Stimulated activated CD8-positive, alpha-beta memory T cell treated with anti-CD3 and anti-CD28 coated beads, Interleukin-12 subunit alpha, Interleukin-12 subunit beta, amount 100 ng/mL, for 24 hours (primary cell): ENCODE results near the gene PIAS1.
"Not testable (repeated sequence)": the region's sequence is repeated elsewhere in the genome, so short reads cannot be mapped to it uniquely, and the experiment has no call there.

Experiments used
- DNase-seq: peaks from one replicate; pipeline ENCODE4 v3.0.0-alpha.2; 2020; ENCODE audit errors: extremely low read depth

Gene PIAS1

GRCh38 chr15:68234520-68234919, 180.4 kb downstream of the PIAS1 start:
- DNase-seq: not testable (repeated sequence)

DNA sequence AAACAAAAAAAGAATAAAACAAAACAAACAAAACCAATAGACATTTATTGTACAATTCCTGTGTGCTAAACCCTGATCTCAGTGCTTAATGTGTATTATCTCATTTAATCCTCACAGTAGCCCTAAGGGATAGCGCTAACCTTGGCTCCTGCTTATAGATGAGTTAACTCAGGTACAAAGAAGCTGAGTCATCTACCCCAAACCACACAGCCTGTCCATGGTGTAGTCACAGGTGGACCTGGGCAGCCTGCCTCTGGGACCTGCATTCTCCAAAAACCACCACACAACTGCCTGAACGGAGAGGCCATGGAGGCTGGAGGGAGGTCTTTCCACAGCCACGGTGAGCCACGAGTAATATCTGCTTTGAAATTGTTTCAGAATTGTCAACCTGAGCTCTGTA, 180.9 kb downstream of the PIAS1 start:
- DNase-seq: no peak

DNA sequence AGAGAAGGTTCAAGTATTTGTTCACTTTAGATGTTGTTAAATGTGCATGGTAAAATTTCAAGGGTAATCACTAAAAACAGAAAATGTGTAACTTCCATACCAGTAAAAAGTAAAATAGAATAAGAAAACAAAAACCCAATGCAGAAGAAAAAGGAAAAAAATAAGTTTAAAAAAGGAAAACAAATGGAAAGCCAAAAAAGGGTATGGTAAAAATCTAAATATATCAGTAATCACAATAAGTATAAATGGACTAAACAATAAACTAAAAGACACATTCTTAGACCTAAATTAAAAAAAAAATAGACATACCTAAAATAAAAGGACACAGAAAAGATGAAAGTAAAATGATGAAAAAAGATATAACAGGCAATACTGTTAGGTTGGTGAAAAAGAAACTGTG, 184.9 kb downstream of the PIAS1 start:
- DNase-seq: no peak

GRCh38 chr15:68241088-68241935, 187.2 kb downstream of the PIAS1 start:
- no peak for DNase-seq
